ENCODE data around the gene ZDHHC14.

The ZDHHC14 gene

DNA sequence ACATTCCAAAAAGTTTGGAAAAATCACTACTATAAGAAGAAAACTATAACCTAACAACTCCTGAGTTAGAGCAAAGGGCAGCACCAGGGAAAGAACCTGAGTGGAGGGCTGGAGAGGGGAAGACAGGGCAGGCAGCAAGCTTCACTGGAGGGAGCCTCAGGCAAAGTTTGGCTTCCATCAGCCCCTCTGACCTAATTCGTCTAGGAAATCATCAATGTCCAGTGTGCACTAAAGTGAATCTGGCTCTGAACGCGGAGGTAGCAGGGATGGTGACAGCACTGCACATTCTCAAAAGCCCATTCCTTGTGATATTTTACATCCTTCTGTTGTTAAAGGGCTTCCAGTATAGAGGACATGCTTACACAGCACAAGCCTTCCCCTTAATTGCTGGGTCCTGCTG lies 87.1 kb downstream of the ZDHHC14 start:
- no peak for DNase-seq

GRCh38 chr6:157468574-157468973 lies 87.6 kb downstream of the ZDHHC14 start:
- no peak for DNase-seq

- no peak for DNase-seq
Observed at GRCh38 chr6:157469378-157469777, 88.4 kb downstream of the ZDHHC14 start.

GRCh38 chr6:157471077-157471686 lies 90.2 kb downstream of the ZDHHC14 start:
- no peak for DNase-seq

DNA sequence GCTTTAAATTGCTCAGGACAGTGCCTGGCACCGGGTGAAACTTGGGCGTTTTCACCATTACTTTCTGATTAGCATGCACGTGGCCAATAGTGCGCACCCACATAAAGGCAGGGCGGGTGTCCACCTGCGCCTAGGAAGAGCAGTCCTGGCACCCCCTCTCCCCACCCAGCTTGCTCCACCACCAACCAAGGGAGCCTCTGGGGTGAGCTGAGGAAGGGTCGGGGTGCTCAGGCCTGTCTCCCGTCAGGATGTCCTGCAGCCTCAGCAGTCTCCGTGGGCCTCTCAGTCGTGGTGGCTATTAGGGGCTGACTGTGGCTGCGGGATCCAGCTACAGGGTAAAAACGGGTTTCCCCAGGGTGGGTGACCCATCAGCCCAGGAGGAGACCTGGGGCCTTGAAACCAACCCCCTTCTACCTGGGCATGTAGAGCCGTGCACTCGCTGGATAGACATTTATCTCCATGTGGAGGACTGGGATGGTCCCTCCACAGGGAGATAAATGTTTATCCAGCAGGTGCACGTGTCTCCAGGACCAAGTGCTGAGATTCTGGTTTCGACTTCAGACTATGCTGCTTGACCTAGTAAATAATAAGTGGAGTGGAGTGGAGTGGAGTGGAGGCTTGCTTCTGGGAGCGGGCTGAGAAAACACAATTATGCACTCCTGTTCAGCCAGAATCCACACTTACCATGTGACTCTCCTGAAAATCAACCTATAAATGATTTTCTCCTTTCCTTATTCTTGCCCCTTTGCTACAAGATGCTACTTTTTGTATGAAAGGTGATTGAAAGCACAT lies 91.1 kb downstream of the ZDHHC14 start:
- no peak for DNase-seq

GRCh38 chr6:157476797-157477196 lies 95.8 kb downstream of the ZDHHC14 start:
- no peak for DNase-seq

- DNase-seq, result no peak
Observed at GRCh38 chr6:157478926-157479325, 97.9 kb downstream of the ZDHHC14 start.

- DNase-seq, result no peak
Observed at GRCh38 chr6:157479464-157480303, 98.7 kb downstream of the ZDHHC14 start.

DNA sequence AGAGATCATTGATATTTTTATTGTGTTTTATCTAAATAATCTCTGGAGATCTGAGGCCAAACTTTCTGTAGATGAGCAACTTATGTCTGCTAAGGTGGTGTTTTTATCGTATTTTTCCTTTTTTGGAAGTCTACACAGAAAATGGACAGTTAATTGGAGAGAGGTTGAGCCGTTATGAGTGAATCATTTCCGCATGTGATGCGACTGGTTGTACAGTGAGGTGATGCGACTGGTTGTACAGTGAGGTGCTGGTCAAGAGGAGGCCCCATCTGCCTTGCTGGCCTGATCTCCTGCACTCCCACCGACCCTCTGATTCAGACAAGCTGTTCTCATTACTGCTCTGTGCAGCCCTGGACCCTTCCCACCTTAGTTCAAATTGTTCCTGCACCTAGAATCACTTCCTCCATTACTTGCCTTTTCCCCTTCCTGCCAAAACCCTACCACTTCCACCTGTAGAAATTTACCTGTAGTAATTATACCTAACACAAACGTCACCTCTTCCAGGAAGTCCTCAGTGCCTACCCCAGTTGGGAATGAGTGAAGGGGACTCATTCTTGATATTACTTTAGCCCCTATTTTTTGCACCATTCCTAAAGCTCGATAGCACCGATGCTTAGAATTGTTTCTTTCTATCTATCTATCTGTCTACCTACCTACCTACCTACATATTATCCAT lies 100.3 kb downstream of the ZDHHC14 start:
- no peak for DNase-seq

DNA sequence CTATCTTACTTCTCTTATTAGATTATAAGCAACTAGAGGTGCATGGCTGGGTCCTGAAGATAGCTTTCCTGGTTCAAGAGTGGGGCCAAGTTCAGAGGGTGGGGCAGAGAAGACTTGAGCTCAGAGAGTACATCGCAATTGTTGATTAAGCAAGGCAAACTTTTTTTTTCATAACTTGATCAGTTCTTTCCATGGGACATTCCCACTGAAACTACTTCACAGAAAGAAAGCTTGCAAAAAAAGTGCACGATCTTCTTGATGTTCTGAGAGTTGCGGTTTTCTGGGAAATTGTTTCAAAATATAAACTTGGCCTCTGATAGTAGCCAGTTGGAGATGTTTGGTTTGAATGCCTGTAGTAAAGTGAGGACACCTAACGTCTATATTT lies 100.9 kb downstream of the ZDHHC14 start:
- DNase-seq, result no peak

DNA sequence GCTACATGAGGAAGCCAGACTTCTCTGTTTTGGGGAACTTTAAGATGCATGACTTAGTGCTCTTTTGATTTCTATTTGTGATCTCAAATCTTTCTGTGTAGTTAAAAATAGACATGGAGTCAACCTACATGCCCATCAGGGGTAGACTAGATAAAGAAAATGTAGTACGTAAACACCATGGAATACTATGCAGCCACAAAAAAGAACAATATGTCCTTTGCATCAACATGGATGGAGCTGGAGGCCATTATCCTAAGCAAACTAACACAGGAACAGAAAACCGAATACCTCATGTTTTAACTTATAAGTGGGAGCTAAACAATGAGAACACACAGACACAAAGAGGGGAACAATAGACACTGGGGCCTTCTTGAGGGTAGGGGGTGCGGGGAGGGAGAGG lies 102.8 kb downstream of the ZDHHC14 start:
- no peak for DNase-seq

DNA sequence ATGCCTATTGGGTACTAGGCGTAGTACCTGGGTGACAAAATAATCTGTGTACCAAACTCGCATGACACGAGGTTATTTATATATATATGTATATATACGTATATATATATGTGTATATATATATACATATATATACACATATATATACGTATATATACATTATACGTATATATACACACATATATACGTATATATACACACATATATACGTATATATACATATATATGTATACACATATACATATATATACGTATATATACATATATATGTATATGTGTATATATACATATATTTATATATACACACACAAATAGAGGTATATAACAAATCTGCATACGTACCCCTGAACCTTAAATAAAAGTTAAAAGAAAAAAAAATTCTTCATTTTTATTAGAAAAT lies 103.2 kb downstream of the ZDHHC14 start:
- DNase-seq, result no peak

- no peak for DNase-seq
Observed at GRCh38 chr6:157486572-157486971, 105.6 kb downstream of the ZDHHC14 start.

- no peak for DNase-seq
Observed at GRCh38 chr6:157487110-157487773, 106.3 kb downstream of the ZDHHC14 start.

DNA sequence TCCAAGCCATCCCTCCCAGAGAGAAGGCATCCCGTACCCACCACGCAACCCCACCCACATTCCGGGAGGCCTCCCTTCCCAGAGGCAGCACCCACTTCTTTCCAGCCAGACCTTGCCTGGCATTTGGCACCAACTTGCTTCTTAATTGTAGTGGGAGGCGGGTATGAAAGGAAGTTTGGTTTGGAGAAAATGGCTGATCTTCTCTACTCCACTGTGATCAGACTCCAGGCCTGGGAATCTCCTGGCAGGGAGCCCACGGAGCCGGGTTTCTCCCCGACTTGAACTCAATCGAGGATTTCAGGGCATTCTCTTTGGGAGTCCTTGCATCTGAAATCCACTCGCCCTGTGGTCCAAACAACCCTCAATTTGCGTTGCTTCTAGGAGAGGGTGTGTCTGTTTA lies 107.1 kb downstream of the ZDHHC14 start:
- no peak for DNase-seq

GRCh38 chr6:157488716-157489118 lies 107.7 kb downstream of the ZDHHC14 start:
- DNase-seq, result no peak

DNA sequence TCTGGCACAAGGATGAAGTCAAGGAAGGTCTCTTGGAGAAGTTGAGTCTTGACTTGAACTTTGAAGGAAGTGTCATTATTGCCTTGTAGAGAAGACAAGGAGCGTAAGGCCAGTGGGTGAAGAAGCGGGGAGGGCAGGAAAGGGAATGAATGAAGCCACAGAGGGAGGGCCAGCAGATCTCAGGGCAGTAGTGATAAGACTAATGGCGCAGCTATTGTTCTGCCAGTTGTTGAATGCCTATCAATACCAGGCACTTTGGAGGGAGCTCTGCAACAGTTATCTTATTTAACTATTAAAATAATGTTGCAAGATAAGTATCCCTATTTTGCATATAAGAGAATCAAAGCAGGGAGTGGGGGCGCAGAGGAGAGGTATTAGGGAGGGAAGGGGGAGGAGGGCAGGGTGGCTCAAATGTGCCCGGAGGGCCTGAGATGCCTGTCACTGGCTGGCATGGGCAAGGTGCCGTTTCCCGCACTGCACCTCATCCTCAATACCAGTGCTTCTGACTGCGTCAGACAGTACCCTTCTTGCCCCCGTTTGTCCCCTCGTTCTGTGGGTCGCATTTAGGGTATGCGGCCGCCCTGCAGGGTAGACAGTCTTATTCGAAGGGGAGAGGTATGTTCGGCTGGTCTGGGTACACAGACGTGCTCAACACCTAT lies 109.8 kb downstream of the ZDHHC14 start:
- DNase-seq, result no peak

DNA sequence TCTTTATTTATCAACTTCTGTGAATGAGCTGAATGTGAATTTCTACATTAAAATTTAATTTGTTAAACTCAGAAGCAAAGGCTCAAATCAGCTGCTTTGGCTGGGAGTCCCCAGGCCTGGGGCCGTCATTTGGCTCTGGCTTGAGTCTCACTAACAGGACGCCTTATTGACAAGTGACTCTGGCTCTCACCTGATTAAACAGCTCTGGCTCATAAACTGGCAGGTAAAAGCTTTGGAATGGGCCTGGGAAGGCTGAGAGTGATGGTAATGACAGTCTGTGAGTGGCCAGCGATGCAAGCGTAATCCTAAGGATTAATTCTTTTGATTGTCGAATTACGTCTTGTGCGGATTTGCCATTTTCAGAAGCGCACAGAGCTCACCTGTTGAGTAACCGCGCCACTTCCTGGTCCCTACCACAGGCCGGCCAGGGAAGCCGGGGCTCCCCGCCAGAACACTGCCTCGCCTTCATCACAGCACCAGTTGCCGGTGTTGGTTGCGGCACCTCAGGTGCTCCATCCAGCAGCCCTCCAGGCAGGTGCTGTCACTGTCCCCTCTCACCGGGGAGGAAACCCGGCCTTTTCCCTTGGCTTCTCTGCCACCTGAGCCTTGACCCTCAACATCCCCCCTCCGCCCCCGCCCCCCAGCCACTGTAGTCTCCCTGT lies 110.7 kb downstream of the ZDHHC14 start:
- DNase-seq, result no peak

GRCh38 chr6:157492249-157492648 lies 111.3 kb downstream of the ZDHHC14 start:
- no peak for DNase-seq

DNA sequence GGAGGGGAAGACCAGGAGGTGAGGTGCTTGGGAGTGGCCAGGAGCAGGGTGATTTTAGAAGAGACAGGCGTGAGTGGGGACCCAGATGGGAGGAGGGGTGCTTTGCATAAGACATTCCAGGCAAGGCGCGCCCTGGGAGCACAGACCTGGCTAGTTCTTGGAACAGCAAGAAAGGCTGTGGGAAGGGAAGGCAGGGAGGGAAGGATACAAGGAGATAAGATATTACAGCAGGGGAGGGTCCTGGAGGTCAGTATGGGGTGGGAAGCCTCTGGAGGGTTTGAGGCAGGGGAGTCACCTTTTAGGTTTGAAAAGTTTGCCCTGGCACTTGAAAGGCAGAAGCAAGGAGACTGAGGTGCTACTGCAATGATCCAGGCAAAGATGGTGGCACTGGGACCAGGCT lies 111.8 kb downstream of the ZDHHC14 start:
- DNase-seq, result no peak

DNA sequence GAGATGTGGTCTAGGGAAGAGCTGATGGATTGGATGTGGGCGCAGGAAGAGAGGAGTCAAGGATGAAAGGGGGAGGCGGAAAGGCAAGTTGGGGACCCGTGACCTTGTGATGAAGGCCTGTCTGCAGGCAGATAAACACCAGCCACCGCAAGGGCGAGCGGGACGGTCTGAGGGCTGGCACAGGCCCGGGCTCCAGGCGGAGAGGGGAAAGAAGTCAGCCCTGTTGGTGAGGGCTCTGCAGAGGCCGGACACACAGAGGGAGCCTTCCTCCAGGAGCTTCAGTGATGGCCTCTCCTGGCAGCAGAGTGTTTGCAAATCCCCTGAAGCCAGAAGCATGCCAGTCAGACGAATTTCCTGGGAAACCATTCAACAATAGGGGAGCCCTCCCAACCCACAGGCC lies 112.2 kb downstream of the ZDHHC14 start:
- DNase-seq, result no peak

Data from suppressor macrophage (primary cell).